Uterus (tissue), 4 donors: Measurements from ENCODE around the gene CLASP2. TPM values are rescaled to one million over a fixed set of nuclear protein-coding genes. Genes with fewer than 3 reads are reported as not detected.

ENCODE experiments used
- DNase-seq, 2 donors: peaks; one replicate each; pipeline ENCODE4 v3.0.0-alpha.2; 2019 to 2020
- H3K27ac ChIP-seq, 2 donors: fragments of 200-600 bp; sonication (generic); 1 replicate in 1 of 2; 2 replicates in 1 of 2; pipeline ENCODE4 v1.5.1; 2016 to 2018
- H3K27me3 ChIP-seq, 2 donors: fragments of 200-600 bp; sonication (generic); one replicate each; pipeline ENCODE4 v1.5.1; 2018 to 2019; ENCODE audit warnings: control low read depth in 1 of 2
- H3K36me3 ChIP-seq, 2 donors: fragments of 200-600 bp; sonication (generic); one replicate each; pipeline ENCODE4 v1.5.1; 2019; ENCODE audit warnings: control low read depth in 1 of 2
- H3K4me1 ChIP-seq, 2 donors: fragments of 200-600 bp; sonication (generic); one replicate each; pipeline ENCODE4 v1.5.1; 2018 to 2019; ENCODE audit warnings: control low read depth in 1 of 2
- H3K4me3 ChIP-seq, 2 donors: fragments of 200-600 bp; sonication (generic); 1 replicate in 1 of 2; 2 replicates in 1 of 2; pipeline ENCODE4 v1.5.1; 2018 to 2019; ENCODE audit warnings: mild to moderate bottlenecking in 1 of 2
- H3K9me3 ChIP-seq, 2 donors: fragments of 200-600 bp; sonication (generic); one replicate each; pipeline ENCODE4 v1.5.1; 2019; ENCODE audit warnings: control low read depth in 1 of 2
- POLR2A ChIP-seq, 2 donors: fragments of 450-650 bp; IDR thresholded peaks; one replicate each; pipeline ENCODE4 v1.6.1; 2016; ENCODE audit warnings: antibody characterized with exemption in 2 of 2, mild to moderate bottlenecking in 1 of 2, moderate library complexity in 1 of 2
- intact Hi-C: fragments of 100-400 bp; cut with DNase I; formaldehyde crosslinking; loops from one replicate; pipeline ENCODE4 v1.15.1; 2023; ENCODE audit warnings: low total_unique reads
- total RNA-seq, 4 donors: library from RNA; depleted of rRNA in 3 of 4; stranded (reverse); fragments of >200 nt in 3 of 4; gene quantifications; one replicate each; pipeline versions ENCODE4 v1.1.0 to v1.2.4, GENCODE V29; 2014 to 2023
- TF ChIP-seq, protein P1 (sequence below), 4 experiments: fragments of 200-600 bp in 2 of 4; fragments of 450-650 bp in 2 of 4; sonication (generic) in 2 of 4; IDR thresholded peaks; one replicate each; pipeline ENCODE4 v1.5.1; 2016 to 2019; ENCODE audit warnings: antibody characterized with exemption in 4 of 4, mild to moderate bottlenecking in 2 of 4, moderate library complexity in 1 of 4
- donor health status: DM: yes; HTN: yes; CAD: no.

Gene CLASP2
- total RNA-seq, 4 donors from 2014 or later, result 34.1 to 159 (median 76.2) TPM

DNA sequence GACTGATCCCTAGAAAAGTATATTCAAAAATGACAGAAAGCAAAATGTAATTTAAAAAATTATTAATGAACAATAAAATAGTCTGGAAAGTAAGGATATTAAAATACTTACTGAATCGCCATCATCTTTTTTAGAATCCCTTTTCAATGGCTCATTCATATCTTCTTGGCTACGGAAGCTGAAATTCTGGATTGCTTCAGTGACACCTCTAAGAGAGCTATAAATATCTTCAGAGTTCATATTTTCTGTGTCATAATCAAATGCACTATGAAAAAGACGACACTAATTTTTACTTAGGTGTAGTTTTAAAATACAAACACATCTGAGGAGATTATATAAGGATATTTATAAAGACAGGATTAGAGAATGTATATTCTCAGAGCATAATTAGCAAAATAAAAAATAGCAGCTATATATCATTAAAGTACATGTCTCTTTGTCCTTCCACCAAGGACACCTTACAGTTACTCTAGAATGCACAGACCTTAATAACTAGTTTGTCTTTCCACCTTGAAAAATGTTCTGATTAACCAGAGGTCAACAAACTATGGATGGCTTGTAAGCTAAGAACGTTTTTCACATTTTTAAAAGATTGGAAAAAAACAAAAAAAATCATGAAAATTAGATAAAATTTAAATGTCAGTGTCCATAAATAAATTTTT, 179.2 kb downstream of the CLASP2 start:
- H3K9me3 ChIP-seq, result no peaks in the 10 kb centered on the region
- no peaks in the 10 kb centered on the region for H3K27me3 ChIP-seq
- H3K4me3 ChIP-seq, result no peak overlapping the region
- no peaks in the 10 kb centered on the region for H3K4me1 ChIP-seq
- H3K36me3 ChIP-seq, result no peaks in the 10 kb centered on the region
- DNase-seq, result no peak
- H3K27ac ChIP-seq, result no peak overlapping the region
- TF ChIP-seq, protein P1, sequence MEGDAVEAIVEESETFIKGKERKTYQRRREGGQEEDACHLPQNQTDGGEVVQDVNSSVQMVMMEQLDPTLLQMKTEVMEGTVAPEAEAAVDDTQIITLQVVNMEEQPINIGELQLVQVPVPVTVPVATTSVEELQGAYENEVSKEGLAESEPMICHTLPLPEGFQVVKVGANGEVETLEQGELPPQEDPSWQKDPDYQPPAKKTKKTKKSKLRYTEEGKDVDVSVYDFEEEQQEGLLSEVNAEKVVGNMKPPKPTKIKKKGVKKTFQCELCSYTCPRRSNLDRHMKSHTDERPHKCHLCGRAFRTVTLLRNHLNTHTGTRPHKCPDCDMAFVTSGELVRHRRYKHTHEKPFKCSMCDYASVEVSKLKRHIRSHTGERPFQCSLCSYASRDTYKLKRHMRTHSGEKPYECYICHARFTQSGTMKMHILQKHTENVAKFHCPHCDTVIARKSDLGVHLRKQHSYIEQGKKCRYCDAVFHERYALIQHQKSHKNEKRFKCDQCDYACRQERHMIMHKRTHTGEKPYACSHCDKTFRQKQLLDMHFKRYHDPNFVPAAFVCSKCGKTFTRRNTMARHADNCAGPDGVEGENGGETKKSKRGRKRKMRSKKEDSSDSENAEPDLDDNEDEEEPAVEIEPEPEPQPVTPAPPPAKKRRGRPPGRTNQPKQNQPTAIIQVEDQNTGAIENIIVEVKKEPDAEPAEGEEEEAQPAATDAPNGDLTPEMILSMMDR (IDR thresholded peaks at IDR 0.05), result no peak
- no peak for TF ChIP-seq POLR2A (IDR thresholded peaks at IDR 0.05)
- intact Hi-C loops, result no loop called here

DNA sequence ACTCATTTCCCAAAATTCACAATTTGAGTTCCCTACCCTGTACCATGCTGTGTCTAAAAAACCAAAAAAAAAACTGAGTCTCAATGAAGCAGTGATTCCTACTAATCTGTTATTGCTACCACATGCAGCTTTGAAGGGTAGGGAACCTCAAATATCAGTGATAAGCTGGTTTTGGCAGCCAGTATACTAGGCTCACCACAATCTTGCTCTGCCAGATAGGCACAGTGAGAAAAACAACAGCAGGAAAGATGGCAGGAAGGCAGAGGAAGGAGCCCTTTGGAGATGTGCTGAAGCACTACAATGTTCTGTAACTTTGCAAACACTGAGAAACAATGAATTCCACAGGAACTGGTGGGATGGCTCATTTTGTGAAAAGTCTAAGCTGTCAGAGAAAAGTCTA, 180.9 kb downstream of the CLASP2 start:
- H3K36me3 ChIP-seq, result no peaks in the 10 kb centered on the region
- intact Hi-C loops, result no loop called here
- H3K4me3 ChIP-seq, result no peak overlapping the region
- H3K9me3 ChIP-seq, result no peaks in the 10 kb centered on the region
- no peak for TF ChIP-seq POLR2A (IDR thresholded peaks at IDR 0.05)
- TF ChIP-seq, protein P1 (IDR thresholded peaks at IDR 0.05), result no peak
- no peaks in the 10 kb centered on the region for H3K27me3 ChIP-seq
- H3K4me1 ChIP-seq, result no peaks in the 10 kb centered on the region
- H3K27ac ChIP-seq, result no peak overlapping the region
- DNase-seq, result no peak

DNA sequence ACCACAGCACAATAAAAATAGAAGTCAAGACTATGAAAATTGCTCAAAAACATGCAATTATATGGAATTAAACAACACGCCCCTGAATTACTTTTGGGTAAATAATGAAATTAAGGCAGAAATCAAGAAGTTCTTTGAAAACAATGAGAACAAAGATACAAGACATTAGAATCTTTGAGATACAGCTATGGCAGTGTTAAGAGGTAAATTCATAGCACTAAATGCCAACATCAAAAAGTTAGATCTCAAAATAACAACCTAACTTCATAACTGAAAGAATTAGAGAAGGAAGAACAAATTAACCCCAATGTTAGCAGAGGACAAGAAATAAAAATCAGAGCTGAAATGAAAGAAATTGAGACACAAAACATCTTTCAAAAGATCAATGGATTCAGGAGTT, 191.3 kb downstream of the CLASP2 start:
- intact Hi-C loops, result no loop called here
- TF ChIP-seq, protein P1 (IDR thresholded peaks at IDR 0.05), result no peak
- no peak for TF ChIP-seq POLR2A (IDR thresholded peaks at IDR 0.05)
- Histone ChIP-seq H3K4me1 (no peaks in the 10 kb centered on the region), H3K4me3 (no peak overlapping the region), H3K27ac (no peak overlapping the region), H3K27me3 (no peaks in the 10 kb centered on the region), H3K36me3 (no peaks in the 10 kb centered on the region), H3K9me3 (peaks cover 0 to 3% of the 10 kb centered on the region in 2 donors)
- no peak for DNase-seq

DNA sequence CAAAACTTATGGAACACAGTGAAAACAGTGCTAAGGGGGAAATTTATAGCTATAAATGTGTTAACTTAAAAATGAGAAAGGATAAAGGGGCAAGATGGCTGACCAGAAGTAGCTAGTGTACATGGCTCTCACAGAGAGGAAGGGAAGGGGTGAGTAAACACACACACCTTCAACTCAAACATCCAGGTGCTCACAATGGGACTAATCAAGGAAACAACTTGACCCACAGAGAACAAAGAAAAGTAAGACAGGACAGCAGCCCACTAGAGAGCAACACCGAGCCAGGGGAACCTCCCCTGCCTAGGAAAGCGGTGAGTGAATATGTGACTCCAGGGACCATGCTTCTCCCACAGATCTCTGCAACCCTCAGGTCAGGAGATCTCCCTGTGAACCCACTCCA, 192.8 kb downstream of the CLASP2 start:
- DNase-seq, result no peak
- Histone ChIP-seq H3K4me3 (no peak overlapping the region), H3K36me3 (no peaks in the 10 kb centered on the region), H3K4me1 (no peaks in the 10 kb centered on the region), H3K27ac (no peak overlapping the region), H3K27me3 (no peaks in the 10 kb centered on the region), H3K9me3 (peaks cover 0 to 3% of the 10 kb centered on the region in 2 donors)
- intact Hi-C loops, result no loop called here
- TF ChIP-seq, protein P1 (IDR thresholded peaks at IDR 0.05), result no peak
- no peak for TF ChIP-seq POLR2A (IDR thresholded peaks at IDR 0.05)

DNA sequence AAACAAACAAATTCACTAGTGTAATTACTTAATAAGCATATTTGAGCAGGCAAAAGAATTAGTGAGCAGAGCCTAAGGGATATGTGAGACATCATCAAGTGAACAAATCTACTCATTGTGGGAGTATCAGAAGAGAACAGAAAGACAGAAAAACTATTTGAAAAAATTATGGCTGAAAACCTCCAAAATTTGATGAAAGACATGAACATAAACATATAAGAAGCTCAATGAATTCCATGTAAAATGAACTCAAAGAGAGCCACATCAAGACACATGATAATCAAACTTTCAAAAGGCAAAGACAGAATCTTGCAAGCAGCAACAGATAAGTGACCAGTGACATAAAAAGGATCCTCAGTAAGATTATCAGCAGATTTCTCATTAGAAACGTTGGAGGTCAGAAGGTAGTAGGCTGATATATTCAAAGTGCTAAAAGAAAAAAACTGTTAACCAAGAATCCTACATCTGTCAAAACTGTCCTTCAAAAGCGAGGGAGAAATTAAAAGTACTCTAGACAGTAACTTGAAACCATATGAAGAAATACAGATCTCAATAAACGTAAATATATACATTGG, 194.9 kb downstream of the CLASP2 start:
- Histone ChIP-seq H3K4me3 (no peak overlapping the region), H3K36me3 (no peaks in the 10 kb centered on the region), H3K9me3 (peaks cover 0 to 3% of the 10 kb centered on the region in 2 donors), H3K4me1 (peaks cover 0 to 3% of the 10 kb centered on the region in 2 donors), H3K27me3 (no peaks in the 10 kb centered on the region), H3K27ac (no peak overlapping the region)
- DNase-seq, result no peak
- intact Hi-C loops, result no loop called here
- TF ChIP-seq, protein P1 (IDR thresholded peaks at IDR 0.05), result no peak
- TF ChIP-seq POLR2A (IDR thresholded peaks at IDR 0.05), result no peak
